Measurements from ENCODE around the gene SNAI3.

GRCh38 chr16:88643644-88643932 is 42.7 kb downstream of the SNAI3 start:
- TF ChIP-seq CTCF (conservative IDR thresholded peaks at IDR 0.05 in 1 of 2, IDR thresholded peaks at IDR 0.05 in 1 of 2; ENCODE audit: extremely low read depth in 1 of 2, insufficient read depth in 1 of 2, low read depth in 1 of 2, low read length in 2 of 2) (no peak), EZH2 (IDR thresholded peaks at IDR 0.05; ENCODE audit: borderline replicate concordance, low read length) (no peak)
